ENCODE results near the gene MESP2.

Gene MESP2

GRCh38 chr15:89795996-89796395 lies 19.9 kb downstream of the MESP2 start:
- H3K4me3 ChIP-seq = no peak overlapping the region
- H3K27ac ChIP-seq = no peak overlapping the region

- Histone ChIP-seq H3K4me3 (no peak overlapping the region), H3K27ac (no peak overlapping the region)
Observed at GRCh38 chr15:89797678-89798201, 21.6 kb downstream of the MESP2 start.

GRCh38 chr15:89799011-89799911 lies 23.1 kb downstream of the MESP2 start:
- no peak overlapping the region for H3K4me3 ChIP-seq
- H3K27ac ChIP-seq = no peak overlapping the region

- Histone ChIP-seq H3K4me3 (no peak overlapping the region), H3K27ac (no peak overlapping the region)
Observed at GRCh38 chr15:89799918-89800498, 23.9 kb downstream of the MESP2 start.

GRCh38 chr15:89801471-89802195 lies 25.5 kb downstream of the MESP2 start:
- H3K27ac ChIP-seq = no peak overlapping the region
- no peak overlapping the region for H3K4me3 ChIP-seq

- H3K27ac ChIP-seq = no peak overlapping the region
- no peak overlapping the region for H3K4me3 ChIP-seq
Observed at GRCh38 chr15:89802231-89802928, 26.2 kb downstream of the MESP2 start.

GRCh38 chr15:89802986-89803824 lies 27.1 kb downstream of the MESP2 start:
- Histone ChIP-seq H3K4me3 (no peak overlapping the region), H3K27ac (no peak overlapping the region)

- H3K27ac ChIP-seq = no peak overlapping the region
Observed at GRCh38 chr15:89803941-89804800, 28.0 kb downstream of the MESP2 start.

GRCh38 chr15:89805241-89806209 lies 29.4 kb downstream of the MESP2 start:
- no peak overlapping the region for H3K4me3 ChIP-seq

More at GRCh38 chr15:89803941-89804800, 28.0 kb downstream of the MESP2 start:
- H3K4me3 ChIP-seq = no peak overlapping the region

GRCh38 chr15:89806210-89806558 lies 30.1 kb downstream of the MESP2 start:
- Histone ChIP-seq H3K4me3 (no peak overlapping the region), H3K27ac (no peak overlapping the region)

More at GRCh38 chr15:89805241-89806209, 29.4 kb downstream of the MESP2 start:
- no peak overlapping the region for H3K27ac ChIP-seq

- H3K27ac ChIP-seq = no peak overlapping the region
- H3K4me3 ChIP-seq = no peak overlapping the region
Observed at GRCh38 chr15:89806559-89807550, 30.7 kb downstream of the MESP2 start.

- Histone ChIP-seq H3K4me3 (no peak overlapping the region), H3K27ac (no peak overlapping the region)
Observed at GRCh38 chr15:89807689-89808088, 31.6 kb downstream of the MESP2 start.

GRCh38 chr15:89808160-89808870 lies 32.2 kb downstream of the MESP2 start:
- peak overlapping the region in 1 of 21 experiments; percentile 11 for H3K27ac ChIP-seq

GRCh38 chr15:89809093-89809786 lies 33.1 kb downstream of the MESP2 start:
- Histone ChIP-seq H3K4me3 (no peak overlapping the region), H3K27ac (no peak overlapping the region)

More at GRCh38 chr15:89808160-89808870, 32.2 kb downstream of the MESP2 start:
- no peak overlapping the region for H3K4me3 ChIP-seq

Data from skin epidermis (tissue), 12 donors.